Astrocyte of the spinal cord (primary cell): Measurements from ENCODE around the gene TMEM144.

Experiments
- DNase-seq: peaks from one replicate; pipeline ENCODE4 v3.0.0; 2011; ENCODE audit warnings: low read depth, low spot score
- H3K4me3 ChIP-seq: 2 replicates; pipeline ENCODE4 v1.5.1; 2011; ENCODE audit warnings: low read depth, mild to moderate bottlenecking, low read length, moderate library complexity
- in situ Hi-C: cut with HindIII; loops from 2 replicates; pipeline ENCODE4 v1.10.0; 2017; ENCODE audit warnings: low sequenced_read_pairs
- TF ChIP-seq, protein P1 (sequence below): IDR thresholded peaks from 2 replicates; pipeline ENCODE4 v1.5.1; 2012; ENCODE audit warnings: low read depth, mild to moderate bottlenecking, low read length, inconsistent platforms

TMEM144 gene

DNA sequence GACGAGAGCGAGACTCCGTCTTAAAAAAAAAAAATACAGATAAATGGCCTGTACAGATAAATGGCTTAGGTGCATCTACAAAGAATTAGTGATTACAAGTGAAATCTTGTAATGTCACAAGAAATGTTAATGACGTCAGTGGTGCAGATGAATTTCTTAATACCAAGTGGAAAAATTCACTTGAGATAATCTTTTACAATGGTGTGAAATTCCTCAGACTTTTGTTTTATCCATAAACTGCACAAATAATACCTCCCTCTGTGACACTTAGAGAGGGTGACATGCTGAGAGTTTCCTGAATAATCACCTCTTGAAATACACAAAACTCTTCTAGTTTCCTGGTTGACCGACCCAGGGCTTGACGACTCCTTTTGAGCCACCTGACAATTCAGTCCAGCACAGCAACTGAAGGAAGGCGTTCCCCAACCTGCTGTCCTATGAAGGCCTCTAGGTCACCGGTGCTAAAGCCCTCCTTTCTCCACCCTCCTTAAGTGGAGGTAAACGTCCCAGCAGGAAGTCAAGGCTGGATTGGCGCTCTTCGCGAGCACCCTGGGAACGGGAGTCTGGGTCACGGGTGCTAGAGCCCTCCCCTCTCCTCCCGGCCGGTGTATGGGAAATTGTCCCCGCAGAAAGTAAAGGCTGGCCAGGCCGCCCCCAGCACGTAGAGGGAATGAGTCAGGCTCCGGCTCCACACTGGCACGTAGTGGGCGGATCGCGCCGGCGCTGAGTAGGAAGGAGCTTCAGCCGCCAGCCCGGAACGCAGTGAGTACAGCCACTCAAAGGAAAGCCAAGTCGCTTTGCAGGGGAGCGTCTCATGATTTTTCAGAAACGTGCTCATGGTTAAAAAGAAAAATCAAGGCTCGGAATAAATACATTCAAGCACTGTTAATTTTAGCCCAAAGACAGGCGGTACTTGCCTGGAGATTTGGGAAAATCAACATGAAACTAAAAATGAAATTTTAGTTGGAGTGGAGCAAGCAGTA is at the start of gene TMEM144:
TMEM144 (plus strand) TSS at position 662 of the 983 bp plus-strand sequence. CDS start 2,182 bp downstream, outside the sequence.
- H3K4me3 ChIP-seq, result peak within 1 kb of the TSS; percentile 51
- DNase-seq, result peak; percentile 91
- in situ Hi-C loops, result no loop called here
- TF ChIP-seq, protein P1, sequence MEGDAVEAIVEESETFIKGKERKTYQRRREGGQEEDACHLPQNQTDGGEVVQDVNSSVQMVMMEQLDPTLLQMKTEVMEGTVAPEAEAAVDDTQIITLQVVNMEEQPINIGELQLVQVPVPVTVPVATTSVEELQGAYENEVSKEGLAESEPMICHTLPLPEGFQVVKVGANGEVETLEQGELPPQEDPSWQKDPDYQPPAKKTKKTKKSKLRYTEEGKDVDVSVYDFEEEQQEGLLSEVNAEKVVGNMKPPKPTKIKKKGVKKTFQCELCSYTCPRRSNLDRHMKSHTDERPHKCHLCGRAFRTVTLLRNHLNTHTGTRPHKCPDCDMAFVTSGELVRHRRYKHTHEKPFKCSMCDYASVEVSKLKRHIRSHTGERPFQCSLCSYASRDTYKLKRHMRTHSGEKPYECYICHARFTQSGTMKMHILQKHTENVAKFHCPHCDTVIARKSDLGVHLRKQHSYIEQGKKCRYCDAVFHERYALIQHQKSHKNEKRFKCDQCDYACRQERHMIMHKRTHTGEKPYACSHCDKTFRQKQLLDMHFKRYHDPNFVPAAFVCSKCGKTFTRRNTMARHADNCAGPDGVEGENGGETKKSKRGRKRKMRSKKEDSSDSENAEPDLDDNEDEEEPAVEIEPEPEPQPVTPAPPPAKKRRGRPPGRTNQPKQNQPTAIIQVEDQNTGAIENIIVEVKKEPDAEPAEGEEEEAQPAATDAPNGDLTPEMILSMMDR, result peak; percentile 16

DNA sequence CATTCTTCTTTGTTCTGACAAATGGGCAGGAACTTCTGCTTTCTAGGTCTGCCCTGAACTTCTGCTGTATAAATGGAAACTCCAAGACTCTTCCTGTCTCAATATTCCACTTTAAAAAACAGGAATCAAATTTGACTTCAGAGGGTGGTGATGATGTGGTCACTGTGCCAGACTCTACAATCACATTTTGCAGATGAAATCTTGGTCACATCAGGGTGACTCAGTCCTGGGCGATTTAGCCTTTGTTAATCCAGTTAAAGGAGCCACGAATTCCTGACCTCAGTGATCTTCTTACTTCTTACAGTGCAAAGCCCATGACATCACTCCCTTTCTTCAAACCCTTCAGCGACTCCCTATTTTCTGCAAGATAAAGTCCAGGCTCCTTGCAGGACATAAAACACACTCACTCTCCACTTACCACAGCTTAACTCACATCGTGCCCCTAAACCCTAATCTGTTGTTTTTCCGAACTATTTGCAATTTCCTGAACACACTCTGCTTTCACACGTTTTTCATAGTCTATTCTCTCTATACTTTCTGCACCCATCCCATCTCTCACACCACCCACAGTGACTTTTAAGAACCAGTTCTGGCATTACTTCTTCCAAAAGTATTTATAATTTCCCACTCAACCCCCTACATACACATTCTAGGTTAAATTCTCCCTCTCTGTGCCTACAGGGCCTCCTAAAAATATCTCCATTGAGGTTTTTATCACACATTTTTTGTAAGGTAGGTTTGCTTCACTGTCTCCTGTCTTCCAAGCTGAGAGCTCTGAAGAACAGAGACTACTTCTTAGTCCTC is 48.5 kb upstream of the TMEM144 start:
- TF ChIP-seq, protein P1, result no peak
- DNase-seq, result peak; percentile 85
- no peak overlapping the region for H3K4me3 ChIP-seq
- in situ Hi-C loops, result no loop called here

DNA sequence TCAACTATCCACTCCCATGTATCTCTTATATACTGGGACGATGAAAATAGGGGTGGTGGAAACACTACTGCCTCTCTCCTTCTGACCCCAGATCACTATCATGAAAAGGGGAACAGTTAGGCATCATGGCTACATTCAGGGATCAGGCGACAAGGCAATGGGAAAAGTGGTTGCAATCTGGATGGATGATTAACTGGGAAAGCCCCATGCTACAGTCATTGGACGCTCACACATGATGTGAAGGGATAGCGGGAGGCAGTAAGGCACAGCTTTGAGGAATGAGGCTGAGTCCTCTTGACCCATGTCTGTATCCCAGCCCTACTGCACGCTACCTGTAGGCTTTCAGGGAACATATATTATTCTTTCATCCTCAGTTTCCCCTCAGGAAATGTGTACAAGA is 47.7 kb upstream of the TMEM144 start:
- H3K4me3 ChIP-seq, result no peak overlapping the region
- no peak for DNase-seq
- TF ChIP-seq, protein P1, result no peak
- in situ Hi-C loops, result no loop called here

DNA sequence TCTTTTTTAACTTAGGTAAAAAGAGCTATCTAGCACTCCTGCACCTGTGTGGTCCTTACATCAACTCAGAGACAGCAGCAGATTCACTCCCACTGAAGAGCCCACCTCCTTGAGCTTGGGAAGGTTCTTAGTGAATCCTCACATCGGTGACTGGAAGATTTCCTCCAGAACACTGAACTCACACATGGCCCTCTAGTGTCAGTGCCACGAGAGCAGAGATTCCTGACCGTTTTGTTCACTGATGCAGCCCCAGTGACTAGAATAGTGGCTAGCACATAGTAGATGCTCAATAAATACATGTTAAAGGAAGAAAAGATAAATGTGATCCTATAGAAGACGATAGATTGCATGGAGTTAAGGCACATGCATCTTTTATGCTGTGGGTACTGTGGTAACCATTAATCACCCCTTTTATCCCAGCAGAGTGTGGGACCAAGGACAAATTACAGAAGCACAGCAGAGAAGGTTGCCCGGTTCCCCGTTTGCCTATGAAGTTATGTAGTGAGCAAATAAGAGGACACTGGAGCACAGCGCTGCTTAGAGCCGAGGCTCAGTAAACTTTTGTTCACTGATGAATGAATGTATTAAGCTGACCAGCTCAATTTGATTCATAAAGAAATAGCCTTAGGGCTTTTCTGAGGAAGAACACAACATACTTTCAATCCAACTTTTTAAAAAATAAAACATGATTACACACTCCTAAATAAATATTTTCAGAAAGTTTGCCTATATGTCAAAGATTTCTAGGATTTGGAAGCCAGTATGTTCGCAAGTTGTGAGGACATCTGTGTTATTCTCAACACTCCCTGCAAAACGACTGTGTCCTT is 46.1 kb upstream of the TMEM144 start:
- no peak for DNase-seq
- H3K4me3 ChIP-seq, result no peak overlapping the region
- TF ChIP-seq, protein P1, result peak; percentile 5
- in situ Hi-C loops, result no loop called here

DNA sequence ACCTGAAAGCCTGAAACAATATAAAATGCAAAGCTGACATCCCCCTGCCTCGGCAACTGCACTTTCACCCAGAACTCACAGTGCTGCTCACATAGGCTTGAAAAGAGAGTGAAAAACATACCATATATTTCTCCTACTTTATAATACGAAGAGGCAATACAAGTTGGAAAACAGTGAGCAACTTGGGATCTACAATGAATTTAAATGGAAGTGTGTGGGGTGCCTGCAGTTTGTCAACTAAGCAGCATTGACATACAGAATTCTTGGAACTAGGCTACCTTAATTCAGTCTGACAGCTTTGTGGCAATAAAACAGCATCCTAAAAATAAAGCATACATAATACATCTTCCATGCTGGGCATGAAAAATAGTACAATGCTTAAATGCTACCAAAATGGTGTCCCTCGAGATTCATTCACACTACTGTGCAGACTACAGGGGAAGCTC is 45.5 kb upstream of the TMEM144 start:
- in situ Hi-C loops, result no loop called here
- H3K4me3 ChIP-seq, result no peak overlapping the region
- TF ChIP-seq, protein P1, result no peak
- DNase-seq, result no peak

DNA sequence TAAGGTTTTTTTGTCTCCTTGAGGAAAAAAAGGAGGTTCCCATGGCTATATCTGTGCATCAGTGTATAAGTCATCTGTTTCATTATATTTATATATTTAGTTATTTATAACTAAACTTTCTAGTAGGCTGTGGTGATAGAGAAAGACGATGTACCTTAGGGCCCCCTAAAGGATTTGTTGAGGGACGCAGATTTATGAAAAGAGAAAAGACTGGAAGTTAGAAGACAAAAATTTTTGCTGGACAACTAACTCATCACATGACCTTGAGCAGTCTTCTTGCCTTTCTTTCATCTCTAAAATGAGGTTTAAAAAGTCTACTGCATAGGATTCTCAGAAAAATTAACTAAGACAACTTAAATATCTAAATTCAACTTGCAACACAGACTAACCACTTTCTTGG is 43.6 kb upstream of the TMEM144 start:
- TF ChIP-seq, protein P1, result no peak
- in situ Hi-C loops, result no loop called here

More for the DNA sequence above, 43.6 kb upstream of the TMEM144 start:
- no peak overlapping the region for H3K4me3 ChIP-seq
- DNase-seq, result no peak
